ENCODE measurements around the gene TMEM231.

TMEM231 gene

GRCh38 chr16:75556431-75556950, 439 bp upstream of the TMEM231 start:
- Histone ChIP-seq H3K4me1 (ENCODE audit: low read length) (no peaks in the 10 kb centered on the region), H3K4me3 (ENCODE audit: low read length) (peak overlapping the region; percentile 72; the same call in 1 of the 2 replicates), H3K4me2 (ENCODE audit: low read depth, low read length) (peak overlapping the region; percentile 86), H3K27me3 (replicated peaks; ENCODE audit: insufficient read depth, low read length) (no peaks in the 10 kb centered on the region), H3K9ac (ENCODE audit: low read length) (no peak overlapping the region), H3K9me3 (replicated peaks; ENCODE audit: insufficient read depth, low read length) (no peaks in the 10 kb centered on the region), H3K9me2 (replicated peaks; ENCODE audit: insufficient read depth, low read length) (no peaks in the 10 kb centered on the region), H2AFZ (ENCODE audit: low read length) (peak overlapping the region; percentile 43; the same call in 1 of the 2 replicates), H3K79me2 (ENCODE audit: low read length) (no peaks in the 10 kb centered on the region), H3K27ac (ENCODE audit: low read length) (no peak overlapping the region; the same call in 1 of the 2 replicates), H4K20me1 (ENCODE audit: insufficient read depth, low read length) (no peaks in the 10 kb centered on the region), H3F3A (ENCODE audit: insufficient read depth, low read length) (peaks cover 4% of the 10 kb centered on the region; the same call in 1 of the 2 replicates), H3K36me3 (replicated peaks; ENCODE audit: insufficient read depth, low read length) (no peaks in the 10 kb centered on the region)
- no peak for DNase-seq
- TF ChIP-seq CTCF (IDR thresholded peaks at IDR 0.05; ENCODE audit: low read length) (no peak), EZH2phosphoT487 (IDR thresholded peaks at IDR 0.05; ENCODE audit: low read length) (no peak), EZH2 (optimal IDR thresholded peaks at IDR 0.05; ENCODE audit: low read depth, low read length) (no peak)

DNA sequence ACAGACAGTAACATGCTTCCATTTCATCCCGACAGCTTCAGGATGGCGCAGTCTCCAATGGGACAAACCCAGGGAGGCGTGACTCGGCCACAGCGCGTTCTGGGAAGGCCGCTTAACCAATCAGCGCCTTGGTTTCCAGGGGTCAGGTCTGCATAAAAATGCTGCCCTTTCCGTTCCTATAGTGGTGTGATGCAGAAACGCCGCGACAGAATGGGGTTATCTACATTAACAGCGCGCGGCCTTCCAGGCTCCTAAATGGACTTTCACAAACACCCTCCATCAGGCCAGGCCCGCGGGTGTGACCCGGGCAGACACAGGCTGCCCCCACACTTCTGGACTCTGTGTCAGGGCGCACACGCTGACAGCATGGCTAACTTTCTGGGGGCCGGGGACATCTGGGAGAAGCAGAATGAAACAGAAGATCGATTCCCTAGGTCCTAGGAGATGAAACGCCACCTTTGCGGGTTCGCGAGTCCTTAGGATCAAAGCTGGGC, 792 bp downstream of the TMEM231 start:
- peak; percentile 40 for DNase-seq
- no peaks in the 10 kb centered on the region for H3K36me3 ChIP-seq (replicated peaks; ENCODE audit: insufficient read depth, low read length)
- H3K79me2 ChIP-seq (ENCODE audit: low read length), result no peaks in the 10 kb centered on the region
- H3K4me2 ChIP-seq (ENCODE audit: low read depth, low read length), result peak overlapping the region; percentile 86
- no peaks in the 10 kb centered on the region for H3K9me2 ChIP-seq (replicated peaks; ENCODE audit: insufficient read depth, low read length)
- peaks cover 4% of the 10 kb centered on the region; the same call in 1 of the 2 replicates for H3F3A ChIP-seq (ENCODE audit: insufficient read depth, low read length)
- H3K9ac ChIP-seq (ENCODE audit: low read length), result peak overlapping the region; percentile 70
- H3K9me3 ChIP-seq (replicated peaks; ENCODE audit: insufficient read depth, low read length), result no peaks in the 10 kb centered on the region
- TF ChIP-seq CTCF (IDR thresholded peaks at IDR 0.05; ENCODE audit: low read length), result no peak
- no peak for TF ChIP-seq EZH2phosphoT487 (IDR thresholded peaks at IDR 0.05; ENCODE audit: low read length)
- no peak for TF ChIP-seq EZH2 (optimal IDR thresholded peaks at IDR 0.05; ENCODE audit: low read depth, low read length)
- peak overlapping the region; percentile 70 for H2AFZ ChIP-seq (ENCODE audit: low read length)
- H3K27ac ChIP-seq (ENCODE audit: low read length), result peak overlapping the region; percentile 77
- no peaks in the 10 kb centered on the region for H3K27me3 ChIP-seq (replicated peaks; ENCODE audit: insufficient read depth, low read length)
- H3K4me3 ChIP-seq (ENCODE audit: low read length), result peak overlapping the region; percentile 72
- no peaks in the 10 kb centered on the region for H3K4me1 ChIP-seq (ENCODE audit: low read length)
- no peaks in the 10 kb centered on the region for H4K20me1 ChIP-seq (ENCODE audit: insufficient read depth, low read length)

- Histone ChIP-seq H3K79me2 (ENCODE audit: low read length) (no peaks in the 10 kb centered on the region), H3K9ac (ENCODE audit: low read length) (no peak overlapping the region), H3K27ac (ENCODE audit: low read length) (no peak overlapping the region), H3K36me3 (replicated peaks; ENCODE audit: insufficient read depth, low read length) (no peaks in the 10 kb centered on the region), H3K4me2 (ENCODE audit: low read depth, low read length) (no peak overlapping the region), H3K9me3 (replicated peaks; ENCODE audit: insufficient read depth, low read length) (no peaks in the 10 kb centered on the region), H3F3A (ENCODE audit: insufficient read depth, low read length) (peaks cover 4% of the 10 kb centered on the region; the same call in 1 of the 2 replicates), H2AFZ (ENCODE audit: low read length) (no peak overlapping the region), H3K27me3 (replicated peaks; ENCODE audit: insufficient read depth, low read length) (no peaks in the 10 kb centered on the region), H3K4me3 (ENCODE audit: low read length) (no peak overlapping the region), H4K20me1 (ENCODE audit: insufficient read depth, low read length) (no peaks in the 10 kb centered on the region), H3K9me2 (replicated peaks; ENCODE audit: insufficient read depth, low read length) (no peaks in the 10 kb centered on the region), H3K4me1 (ENCODE audit: low read length) (no peaks in the 10 kb centered on the region)
- TF ChIP-seq EZH2phosphoT487 (IDR thresholded peaks at IDR 0.05; ENCODE audit: low read length) (no peak), EZH2 (optimal IDR thresholded peaks at IDR 0.05; ENCODE audit: low read depth, low read length) (no peak), CTCF (IDR thresholded peaks at IDR 0.05; ENCODE audit: low read length) (no peak)
- DNase-seq, result no peak
These were observed 3.1 kb downstream of the TMEM231 start for GRCh38 chr16:75552951-75553350.
